ACHN (cell line): Measurements from ENCODE around the gene EXD3.
A peak's percentile ranks its signal among the peaks of the same experiment; 100 is the strongest.
"Not testable (repeated sequence)": the region's sequence is repeated elsewhere in the genome, so short reads cannot be mapped to it uniquely, and the experiment has no call there.

Experiments
- DNase-seq: peaks from one replicate; pipeline ENCODE4 v3.0.0-alpha.2; 2015
- in situ Hi-C: cut with HindIII; loops from 2 replicates; pipeline ENCODE4 v1.10.0; 2017; ENCODE audit warnings: low sequenced_read_pairs, low pct_ligation_motif_present, low pct_unique_long_range_greater_than_20kb

The EXD3 gene

GRCh38 chr9:137421838-137422603 lies 941 bp downstream of the EXD3 start:
- in situ Hi-C loops: no loop called here
- DNase-seq: no peak

GRCh38 chr9:137417161-137418021 lies 5.6 kb downstream of the EXD3 start:
- no peak for DNase-seq

GRCh38 chr9:137416563-137417151 lies 6.3 kb downstream of the EXD3 start:
- DNase-seq: no peak
- in situ Hi-C loops: no loop called here

More at GRCh38 chr9:137417161-137418021, 5.6 kb downstream of the EXD3 start:
- in situ Hi-C loops: no loop called here

GRCh38 chr9:137416006-137416562 lies 6.9 kb downstream of the EXD3 start:
- no peak for DNase-seq
- in situ Hi-C loops: no loop called here

- no peak for DNase-seq
- in situ Hi-C loops: no loop called here
Measured at GRCh38 chr9:137415451-137415850, 7.5 kb downstream of the EXD3 start.

GRCh38 chr9:137412431-137412830 lies 10.5 kb downstream of the EXD3 start:
- in situ Hi-C loops: no loop called here
- DNase-seq: no peak

GRCh38 chr9:137411645-137412380 lies 11.1 kb downstream of the EXD3 start:
- in situ Hi-C loops: no loop called here
- DNase-seq: peak; percentile 92

GRCh38 chr9:137411260-137411644 lies 11.7 kb downstream of the EXD3 start:
- in situ Hi-C loops: no loop called here
- DNase-seq: peak; percentile 27

GRCh38 chr9:137410891-137411249 lies 12.1 kb downstream of the EXD3 start:
- no peak for DNase-seq
- in situ Hi-C loops: no loop called here

GRCh38 chr9:137410236-137410890 lies 12.6 kb downstream of the EXD3 start:
- DNase-seq, in situ Hi-C loops: not testable (repeated sequence)

GRCh38 chr9:137409515-137409914 lies 13.4 kb downstream of the EXD3 start:
- DNase-seq: no peak
- in situ Hi-C loops: no loop called here

- DNase-seq: no peak
- in situ Hi-C loops: no loop called here
Measured at GRCh38 chr9:137408651-137409405, 14.1 kb downstream of the EXD3 start.

- DNase-seq: no peak
- in situ Hi-C loops: no loop called here
Measured at GRCh38 chr9:137407590-137408300, 15.2 kb downstream of the EXD3 start.

- in situ Hi-C loops: no loop called here
Measured at GRCh38 chr9:137406876-137407589, 15.9 kb downstream of the EXD3 start.

GRCh38 chr9:137406085-137406760 lies 16.7 kb downstream of the EXD3 start:
- DNase-seq: no peak
- in situ Hi-C loops: no loop called here

More at GRCh38 chr9:137406876-137407589, 15.9 kb downstream of the EXD3 start:
- DNase-seq: peak; percentile 43

- DNase-seq: no peak
- in situ Hi-C loops: no loop called here
Measured at GRCh38 chr9:137405677-137406081, 17.3 kb downstream of the EXD3 start.
